AG04450 (cell line): ENCODE results near the gene GABBR2. TPM values are rescaled to one million over a fixed set of nuclear protein-coding genes. Genes with fewer than 3 reads are reported as not detected.

Source experiments
- CTCF ChIA-PET: fragments of 300-600, 350-600 bp; formaldehyde crosslinking; extraction: SDS; loops from one replicate; lab custom pipeline; 2022; ENCODE audit warnings: antibody characterized with exemption, inconsistent platforms; lab: Charles Lee
- POLR2A ChIA-PET: fragments of 350-600 bp; formaldehyde crosslinking; extraction: SDS; loops from one replicate; lab custom pipeline; 2021; ENCODE audit warnings: antibody characterized with exemption, inconsistent platforms; lab: Yijun Ruan, JAX
- DNase-seq: peaks from one replicate; pipeline ENCODE4 v3.0.0-alpha.2; 2011; ENCODE audit warnings: low read depth, low spot score
- H3K27ac ChIP-seq: one replicate; pipeline ENCODE4 v1.5.1; 2012; ENCODE audit warnings: low read depth, low read length, control low read depth
- H3K27me3 ChIP-seq: one replicate; pipeline ENCODE4 v1.6.0; 2012; ENCODE audit warnings: low read length; ENCODE audit not compliant: control insufficient read depth, insufficient read depth
- H3K4me3 ChIP-seq: 2 replicates; pipeline ENCODE4 v1.5.1; 2011; ENCODE audit warnings: mild to moderate bottlenecking, low read depth, low read length, control low read depth
- H3K9me3 ChIP-seq: 2 replicates; pipeline ENCODE4 v1.5.1; 2012; ENCODE audit warnings: low read length; ENCODE audit not compliant: control insufficient read depth, insufficient read depth
- CTCF ChIP-seq: IDR thresholded peaks from 2 replicates; pipeline ENCODE4 v1.5.1; 2011; ENCODE audit warnings: low read depth, low read length, control low read depth, inconsistent platforms
- polyA plus RNA-seq: library from polyadenylated mRNA; depleted of rRNA; stranded (reverse); fragments of >200 nt; gene quantifications from 2 replicates; pipeline ENCODE4 v1.2.3, GENCODE V29; 2011

GABBR2 gene
- polyA plus RNA-seq, 1 experiment = 2.4 TPM

GRCh38 chr9:98379572-98379971 lies 329.2 kb downstream of the GABBR2 start:
- H3K27ac ChIP-seq = no peak overlapping the region
- no peak for TF ChIP-seq CTCF
- no peak for DNase-seq
- no peaks in the 10 kb centered on the region for H3K9me3 ChIP-seq
- H3K27me3 ChIP-seq = no peaks in the 10 kb centered on the region
- POLR2A ChIA-PET = interaction anchor here (0.7 to 1.1 kb wide), 3 partner anchors 16 to 109 kb away, joined by 3 to 5 read pairs (median 3); no protein-coding TSS in a partner anchor
- no peak overlapping the region for H3K4me3 ChIP-seq
- CTCF ChIA-PET = interaction anchor here (3.4 kb wide), 1 partner anchor 395 kb away, joined by 17 read pairs; no protein-coding TSS in a partner anchor

GRCh38 chr9:98378794-98379193 lies 329.9 kb downstream of the GABBR2 start:
- ChIA-PET POLR2A (interaction anchor here (1.0 kb wide), 1 partner anchor 173 kb away, joined by 3 read pairs; no protein-coding TSS in a partner anchor), CTCF (interaction anchor here (3.4 kb wide), 1 partner anchor 396 kb away, joined by 17 read pairs; no protein-coding TSS in a partner anchor)
- Histone ChIP-seq H3K27me3 (no peaks in the 10 kb centered on the region), H3K9me3 (no peaks in the 10 kb centered on the region), H3K4me3 (no peak overlapping the region), H3K27ac (no peak overlapping the region)
- DNase-seq = no peak
- no peak for TF ChIP-seq CTCF

- no peak overlapping the region for H3K27ac ChIP-seq
- ChIA-PET POLR2A (interaction anchor here (1.0 kb wide), 1 partner anchor 173 kb away, joined by 3 read pairs; no protein-coding TSS in a partner anchor), CTCF (no interaction called here)
- no peak for TF ChIP-seq CTCF
- H3K4me3 ChIP-seq = no peak overlapping the region
- DNase-seq = no peak
- no peaks in the 10 kb centered on the region for H3K9me3 ChIP-seq
- H3K27me3 ChIP-seq = no peaks in the 10 kb centered on the region
These were observed 330.4 kb downstream of the GABBR2 start for GRCh38 chr9:98378206-98378780.

GRCh38 chr9:98375138-98375726 lies 333.5 kb downstream of the GABBR2 start:
- peak; percentile 46 for DNase-seq
- Histone ChIP-seq H3K9me3 (no peaks in the 10 kb centered on the region), H3K27me3 (no peaks in the 10 kb centered on the region), H3K27ac (peak overlapping the region; percentile 85), H3K4me3 (no peak overlapping the region)
- CTCF ChIA-PET = interaction anchor here (1.2 to 1.5 kb wide), 3 partner anchors 8 to 401 kb away, joined by 3 to 7 read pairs (median 3); no protein-coding TSS in a partner anchor
- TF ChIP-seq CTCF = no peak
- POLR2A ChIA-PET = interaction anchor here (0.9 kb wide), 1 partner anchor 52 kb away, joined by 3 read pairs; no protein-coding TSS in a partner anchor
